ENCODE results near the gene ACBD6. TPM values are rescaled to one million over a fixed set of nuclear protein-coding genes. Genes with fewer than 3 reads are reported as not detected.

The ACBD6 gene
- total and polyA plus RNA-seq, 11 donors, result 18.6 to 35.8 (median 21.8) TPM

- Histone ChIP-seq H3K4me3 (no peak overlapping the region), H3K36me3 (no peaks in the 10 kb centered on the region), H3K4me1 (peaks cover 0 to 6% (median 0%) of the 10 kb centered on the region in 12 donors), H3K27me3 (peaks cover 0 to 48% (median 25%) of the 10 kb centered on the region in 9 donors), H3K27ac (no peak overlapping the region), H3K9me3 (no peaks in the 10 kb centered on the region)
- intact Hi-C loops (cut with DNase I), result no loop called here
- no peak for TF ChIP-seq CTCF (IDR thresholded peaks at IDR 0.05)
- TF ChIP-seq POLR2A (IDR thresholded peaks at IDR 0.05), result no peak
- no peak for ATAC-seq
- 65 to 77% (median 73%) methylated on average over 11 to 12 of the region's 12 CpGs for WGBS, 4 donors
- no peak for DNase-seq
Measured at GRCh38 chr1:180262628-180263488, 239.5 kb downstream of the ACBD6 start.

- H3K4me1 ChIP-seq, result peaks cover 0 to 6% (median 0%) of the 10 kb centered on the region in 12 donors
- H3K27me3 ChIP-seq, result peaks cover 0 to 52% (median 31%) of the 10 kb centered on the region in 9 donors
- 74 to 84% (median 77%) methylated on average over 7 of the region's 7 CpGs for WGBS, 4 donors
- TF ChIP-seq CTCF (IDR thresholded peaks at IDR 0.05) (no peak), POLR2A (IDR thresholded peaks at IDR 0.05) (no peak)
- ATAC-seq (no peak), DNase-seq (no peak)
- H3K27ac ChIP-seq, result no peak overlapping the region
- intact Hi-C loops (cut with DNase I), result no loop called here
- no peaks in the 10 kb centered on the region for H3K9me3 ChIP-seq
- H3K4me3 ChIP-seq, result no peak overlapping the region
- no peaks in the 10 kb centered on the region for H3K36me3 ChIP-seq
Measured at GRCh38 chr1:180261524-180262155, 240.7 kb downstream of the ACBD6 start.

- Histone ChIP-seq H3K27me3 (peaks cover 0 to 56% (median 31%) of the 10 kb centered on the region in 9 donors), H3K4me1 (peaks cover 0 to 6% (median 0%) of the 10 kb centered on the region in 12 donors), H3K4me3 (no peak overlapping the region), H3K36me3 (no peaks in the 10 kb centered on the region), H3K9me3 (no peaks in the 10 kb centered on the region), H3K27ac (no peak overlapping the region)
- no peak for TF ChIP-seq POLR2A (IDR thresholded peaks at IDR 0.05)
- no peak for ATAC-seq
- no peak for DNase-seq
- intact Hi-C loops (cut with DNase I), result no loop called here
- WGBS, 4 donors, result 85 to 93% (median 89%) methylated on average over 10 of the region's 10 CpGs
Measured at GRCh38 chr1:180261030-180261429, 241.3 kb downstream of the ACBD6 start.

GRCh38 chr1:180260541-180260940 is 241.8 kb downstream of the ACBD6 start:
- Histone ChIP-seq H3K4me3 (no peak overlapping the region), H3K4me1 (peaks cover 0 to 6% (median 0%) of the 10 kb centered on the region in 12 donors), H3K36me3 (no peaks in the 10 kb centered on the region), H3K27ac (no peak overlapping the region), H3K9me3 (no peaks in the 10 kb centered on the region), H3K27me3 (peaks cover 0 to 59% (median 31%) of the 10 kb centered on the region in 9 donors)
- WGBS, 4 donors, result 86 to 88% (median 87%) methylated on average over 13 of the region's 13 CpGs
- intact Hi-C loops (cut with DNase I), result no loop called here
- no peak for TF ChIP-seq CTCF (IDR thresholded peaks at IDR 0.05)
- TF ChIP-seq POLR2A (IDR thresholded peaks at IDR 0.05), result no peak
- DNase-seq (no peak), ATAC-seq (no peak)
